ENCODE measurements around the gene ERC1.

Gene ERC1

GRCh38 chr12:1262011-1262410 is 271.0 kb downstream of the ERC1 start:
- no peak for DNase-seq (ENCODE audit: low read depth in 2 of 2)
- no peak for TF ChIP-seq CTCF (IDR thresholded peaks at IDR 0.05; ENCODE audit: low read depth, low read length)
- no peak overlapping the region for H3K4me3 ChIP-seq (replicated peaks in 1 of 2; ENCODE audit: low read depth in 2 of 2, low read length in 2 of 2)

GRCh38 chr12:1267243-1267642 is 276.2 kb downstream of the ERC1 start:
- DNase-seq (ENCODE audit: low read depth in 2 of 2), result no peak
- no peak overlapping the region for H3K4me3 ChIP-seq (replicated peaks in 1 of 2; ENCODE audit: low read depth in 2 of 2, low read length in 2 of 2)
- no peak for TF ChIP-seq CTCF (IDR thresholded peaks at IDR 0.05; ENCODE audit: low read depth, low read length)

- DNase-seq (ENCODE audit: low read depth in 2 of 2), result no peak
- no peak overlapping the region for H3K4me3 ChIP-seq (replicated peaks in 1 of 2; ENCODE audit: low read depth in 2 of 2, low read length in 2 of 2)
- no peak for TF ChIP-seq CTCF (IDR thresholded peaks at IDR 0.05; ENCODE audit: low read depth, low read length)
Measured at GRCh38 chr12:1272142-1272541, 281.1 kb downstream of the ERC1 start.

GRCh38 chr12:1273051-1273450 is 282.0 kb downstream of the ERC1 start:
- DNase-seq (ENCODE audit: low read depth in 2 of 2), result no peak
- H3K4me3 ChIP-seq (replicated peaks in 1 of 2; ENCODE audit: low read depth in 2 of 2, low read length in 2 of 2), result no peak overlapping the region
- no peak for TF ChIP-seq CTCF (IDR thresholded peaks at IDR 0.05; ENCODE audit: low read depth, low read length)

GRCh38 chr12:1277905-1278304 is 286.9 kb downstream of the ERC1 start:
- TF ChIP-seq CTCF (IDR thresholded peaks at IDR 0.05; ENCODE audit: low read depth, low read length), result no peak
- no peak for DNase-seq (ENCODE audit: low read depth in 2 of 2)
- no peak overlapping the region for H3K4me3 ChIP-seq (replicated peaks in 1 of 2; ENCODE audit: low read depth in 2 of 2, low read length in 2 of 2)

- peak in 1 of 2 donors; percentile 17 for DNase-seq (ENCODE audit: low read depth in 2 of 2)
- TF ChIP-seq CTCF (IDR thresholded peaks at IDR 0.05; ENCODE audit: low read depth, low read length), result no peak
- H3K4me3 ChIP-seq (replicated peaks in 1 of 2; ENCODE audit: low read depth in 2 of 2, low read length in 2 of 2), result no peak overlapping the region
Measured at GRCh38 chr12:1279050-1279449, 288.0 kb downstream of the ERC1 start.

GRCh38 chr12:1280059-1280458 is 289.0 kb downstream of the ERC1 start:
- DNase-seq (ENCODE audit: low read depth in 2 of 2), result no peak
- no peak overlapping the region for H3K4me3 ChIP-seq (replicated peaks in 1 of 2; ENCODE audit: low read depth in 2 of 2, low read length in 2 of 2)
- TF ChIP-seq CTCF (IDR thresholded peaks at IDR 0.05; ENCODE audit: low read depth, low read length), result no peak

Measured in cardiac fibroblast (primary cell).